CD4-positive, alpha-beta T cell treated with Interleukin-4 for 4 hours (primary cell): ENCODE data around the gene STK33.

Source experiments
- DNase-seq: peaks from one replicate; pipeline ENCODE4 v3.0.0-alpha.2; 2020

STK33 gene

GRCh38 chr11:8403310-8403709 lies 190.7 kb downstream of the STK33 start:
- no peak for DNase-seq

- no peak for DNase-seq
These were observed 201.1 kb downstream of the STK33 start for GRCh38 chr11:8392886-8393285.

GRCh38 chr11:8392166-8392565 lies 201.9 kb downstream of the STK33 start:
- no peak for DNase-seq

- DNase-seq = no peak
These were observed 203.0 kb downstream of the STK33 start for GRCh38 chr11:8390851-8391612.

GRCh38 chr11:8389029-8389996 lies 204.7 kb downstream of the STK33 start:
- no peak for DNase-seq

- no peak for DNase-seq
These were observed 206.3 kb downstream of the STK33 start for GRCh38 chr11:8387693-8388092.

GRCh38 chr11:8387141-8387540 lies 206.9 kb downstream of the STK33 start:
- DNase-seq = no peak

GRCh38 chr11:8386134-8386864 lies 207.7 kb downstream of the STK33 start:
- DNase-seq = no peak

GRCh38 chr11:8384199-8384821 lies 209.7 kb downstream of the STK33 start:
- no peak for DNase-seq

GRCh38 chr11:8383627-8384026 lies 210.4 kb downstream of the STK33 start:
- DNase-seq = no peak

GRCh38 chr11:8383227-8383626 lies 210.8 kb downstream of the STK33 start:
- DNase-seq = no peak

- no peak for DNase-seq
These were observed 211.5 kb downstream of the STK33 start for GRCh38 chr11:8382436-8383053.

- DNase-seq = no peak
These were observed 212.1 kb downstream of the STK33 start for GRCh38 chr11:8381871-8382396.

- DNase-seq = no peak
These were observed 212.7 kb downstream of the STK33 start for GRCh38 chr11:8381343-8381742.

GRCh38 chr11:8375932-8376331 lies 218.1 kb downstream of the STK33 start:
- no peak for DNase-seq

GRCh38 chr11:8375460-8375859 lies 218.6 kb downstream of the STK33 start:
- no peak for DNase-seq

- no peak for DNase-seq
These were observed 219.3 kb downstream of the STK33 start for GRCh38 chr11:8374716-8375115.

GRCh38 chr11:8373519-8374432 lies 220.3 kb downstream of the STK33 start:
- no peak for DNase-seq

GRCh38 chr11:8372641-8373381 lies 221.2 kb downstream of the STK33 start:
- no peak for DNase-seq

- no peak for DNase-seq
These were observed 222.5 kb downstream of the STK33 start for GRCh38 chr11:8371516-8371884.
